Left lobe of liver (tissue), 2 donors: Measurements from ENCODE around the gene BLTP3B. TPM values are rescaled to one million over a fixed set of nuclear protein-coding genes. Genes with fewer than 3 reads are reported as not detected.
"Not testable (repeated sequence)": the region's sequence is repeated elsewhere in the genome, so short reads cannot be mapped to it uniquely, and the experiment has no call there.

ENCODE experiments used
- ATAC-seq: fragments of 200-7000 bp; cut with Tn5 transposase; one replicate; pipeline ENCODE4 v1.9.1; 2020; ENCODE audit warnings: mild to moderate bottlenecking, moderate library complexity
- DNase-seq: peaks from one replicate; pipeline ENCODE4 v3.0.0-alpha.2; 2020; ENCODE audit warnings: low spot score
- total RNA-seq: library from RNA; stranded (reverse); gene quantifications from one replicate; pipeline ENCODE4 v1.2.1, GENCODE V29; 2021
- donor health status: DM: no; HTN: no; CAD: no; lungs with moderate emphysema.
- donor health status: DM: no; HTN: yes; CAD: no.

Gene BLTP3B, protein sequence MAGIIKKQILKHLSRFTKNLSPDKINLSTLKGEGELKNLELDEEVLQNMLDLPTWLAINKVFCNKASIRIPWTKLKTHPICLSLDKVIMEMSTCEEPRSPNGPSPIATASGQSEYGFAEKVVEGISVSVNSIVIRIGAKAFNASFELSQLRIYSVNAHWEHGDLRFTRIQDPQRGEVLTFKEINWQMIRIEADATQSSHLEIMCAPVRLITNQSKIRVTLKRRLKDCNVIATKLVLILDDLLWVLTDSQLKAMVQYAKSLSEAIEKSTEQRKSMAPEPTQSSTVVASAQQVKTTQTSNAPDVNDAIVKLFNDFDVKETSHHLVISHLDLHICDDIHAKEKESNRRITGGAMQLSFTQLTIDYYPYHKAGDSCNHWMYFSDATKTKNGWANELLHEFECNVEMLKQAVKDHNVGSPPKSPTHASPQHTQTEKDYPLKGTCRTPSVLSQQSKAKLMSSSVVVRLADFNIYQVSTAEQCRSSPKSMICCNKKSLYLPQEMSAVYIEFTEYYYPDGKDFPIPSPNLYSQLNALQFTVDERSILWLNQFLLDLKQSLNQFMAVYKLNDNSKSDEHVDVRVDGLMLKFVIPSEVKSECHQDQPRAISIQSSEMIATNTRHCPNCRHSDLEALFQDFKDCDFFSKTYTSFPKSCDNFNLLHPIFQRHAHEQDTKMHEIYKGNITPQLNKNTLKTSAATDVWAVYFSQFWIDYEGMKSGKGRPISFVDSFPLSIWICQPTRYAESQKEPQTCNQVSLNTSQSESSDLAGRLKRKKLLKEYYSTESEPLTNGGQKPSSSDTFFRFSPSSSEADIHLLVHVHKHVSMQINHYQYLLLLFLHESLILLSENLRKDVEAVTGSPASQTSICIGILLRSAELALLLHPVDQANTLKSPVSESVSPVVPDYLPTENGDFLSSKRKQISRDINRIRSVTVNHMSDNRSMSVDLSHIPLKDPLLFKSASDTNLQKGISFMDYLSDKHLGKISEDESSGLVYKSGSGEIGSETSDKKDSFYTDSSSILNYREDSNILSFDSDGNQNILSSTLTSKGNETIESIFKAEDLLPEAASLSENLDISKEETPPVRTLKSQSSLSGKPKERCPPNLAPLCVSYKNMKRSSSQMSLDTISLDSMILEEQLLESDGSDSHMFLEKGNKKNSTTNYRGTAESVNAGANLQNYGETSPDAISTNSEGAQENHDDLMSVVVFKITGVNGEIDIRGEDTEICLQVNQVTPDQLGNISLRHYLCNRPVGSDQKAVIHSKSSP (N-terminal part only)
- total RNA-seq: 28.3 TPM

DNA sequence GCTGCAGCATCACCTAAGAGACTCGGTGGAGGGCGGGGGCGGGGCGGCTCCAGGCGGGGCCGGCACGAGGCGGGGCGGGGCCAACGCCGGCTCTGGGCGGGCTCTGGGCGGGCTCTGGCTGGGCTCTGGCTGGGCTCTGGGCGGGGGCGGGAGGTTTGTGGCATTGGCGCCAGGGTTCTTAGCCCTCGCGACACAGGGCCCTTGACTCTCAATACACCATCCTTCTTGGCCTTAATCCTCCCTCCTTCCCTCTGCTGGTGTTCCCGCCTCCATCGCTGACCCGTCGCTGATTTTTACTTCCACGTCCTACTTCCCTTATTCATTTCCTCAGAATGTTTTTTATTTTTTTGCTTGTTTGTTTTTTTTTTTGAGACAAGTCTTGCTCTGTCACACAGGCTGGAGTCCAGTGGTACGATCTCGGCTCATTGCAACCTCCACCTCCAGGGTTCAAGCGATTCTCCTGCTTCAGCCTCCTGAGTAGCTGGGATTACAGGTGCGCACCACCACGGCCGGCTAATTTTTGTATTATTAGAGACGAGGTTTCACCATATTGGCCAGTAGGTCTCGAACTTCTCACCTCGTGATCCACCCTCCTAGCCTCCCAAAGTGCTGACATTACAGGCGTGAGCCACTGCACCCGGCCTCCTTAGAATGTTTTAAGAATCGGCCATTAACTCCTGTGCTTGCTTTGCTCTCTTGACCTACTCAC lies at the start of gene BLTP3B:
TSS of gene BLTP3B (minus strand) at position 24 of the 709 bp plus-strand sequence. CDS start 239 bp downstream, outside the sequence.
- peak; percentile 92 for ATAC-seq

DNA sequence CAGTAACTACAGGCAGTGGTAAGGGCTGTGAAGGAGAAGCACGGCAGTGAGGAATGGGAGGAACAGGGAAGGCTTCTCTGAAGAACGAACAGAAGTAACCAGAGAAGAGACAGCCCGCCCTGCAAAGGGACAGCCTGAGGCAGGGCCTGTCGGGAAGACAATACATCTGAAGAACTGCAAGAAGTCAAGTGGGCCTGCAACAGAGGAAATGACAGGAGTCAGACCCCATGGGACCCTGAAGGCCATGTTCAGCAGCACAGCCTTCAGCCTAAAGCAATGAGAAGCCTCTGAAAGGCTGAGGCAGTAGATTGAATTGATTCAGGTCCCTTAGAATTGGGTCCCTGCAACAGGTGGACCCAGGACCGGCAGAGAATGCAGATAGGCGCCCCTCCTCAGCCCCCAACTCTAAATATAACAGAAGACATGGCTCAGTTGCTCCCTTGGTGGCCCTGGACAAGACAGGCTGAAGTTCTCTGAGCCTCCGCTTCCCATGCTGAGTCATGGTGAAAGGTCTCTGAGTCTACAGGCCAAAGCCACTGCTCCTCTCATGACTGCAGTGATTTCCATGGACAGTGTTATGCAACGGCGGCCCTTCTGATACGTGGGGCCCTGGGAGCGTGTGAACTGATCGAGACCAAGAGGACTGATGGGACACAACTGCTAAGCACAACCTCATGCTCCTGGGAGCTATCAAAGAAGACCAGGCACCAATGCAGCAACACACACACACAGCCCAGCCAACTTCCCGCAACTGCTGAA lies 47.1 kb upstream of the BLTP3B start:
- DNase-seq (no peak), ATAC-seq (peak; percentile 73)

More for the DNA sequence above, at the start of gene BLTP3B:
- DNase-seq: peak; percentile 94

DNA sequence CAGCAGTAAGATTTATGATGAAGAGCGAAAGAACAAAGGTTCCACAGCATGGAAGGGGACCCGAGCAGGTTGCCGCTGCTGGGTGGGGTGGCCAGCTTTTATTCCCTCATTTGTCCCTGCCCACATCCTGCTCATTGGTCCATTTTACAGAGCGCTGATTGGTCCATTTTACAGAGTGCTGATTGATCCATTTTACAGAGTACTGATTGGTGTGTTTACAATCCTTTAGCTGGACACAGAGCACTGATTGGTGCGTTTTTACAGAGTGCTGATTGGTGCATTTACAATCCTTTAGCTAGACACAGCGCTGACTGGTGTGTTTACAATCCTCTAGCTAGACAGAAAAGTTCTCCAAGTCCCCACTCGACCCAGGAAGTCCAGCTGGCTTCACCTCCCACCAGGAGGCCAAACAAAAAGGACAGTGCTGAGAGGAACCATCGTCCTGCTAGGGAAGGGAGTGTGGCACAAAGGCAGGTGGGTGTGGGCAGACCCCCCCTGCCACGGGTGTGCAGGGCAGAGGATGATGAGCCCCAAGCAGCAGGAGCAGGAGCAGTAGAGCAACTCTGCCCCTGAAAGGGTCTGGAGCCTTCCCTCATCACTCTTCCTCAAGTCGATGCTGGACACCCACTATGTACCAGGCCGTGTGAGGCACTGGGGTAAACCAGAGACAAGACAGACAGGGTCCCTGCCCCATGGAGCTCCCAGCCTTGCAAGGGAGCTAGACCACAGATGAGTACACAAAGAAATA lies 46.4 kb upstream of the BLTP3B start:
- not testable (repeated sequence) for DNase-seq, ATAC-seq

DNA sequence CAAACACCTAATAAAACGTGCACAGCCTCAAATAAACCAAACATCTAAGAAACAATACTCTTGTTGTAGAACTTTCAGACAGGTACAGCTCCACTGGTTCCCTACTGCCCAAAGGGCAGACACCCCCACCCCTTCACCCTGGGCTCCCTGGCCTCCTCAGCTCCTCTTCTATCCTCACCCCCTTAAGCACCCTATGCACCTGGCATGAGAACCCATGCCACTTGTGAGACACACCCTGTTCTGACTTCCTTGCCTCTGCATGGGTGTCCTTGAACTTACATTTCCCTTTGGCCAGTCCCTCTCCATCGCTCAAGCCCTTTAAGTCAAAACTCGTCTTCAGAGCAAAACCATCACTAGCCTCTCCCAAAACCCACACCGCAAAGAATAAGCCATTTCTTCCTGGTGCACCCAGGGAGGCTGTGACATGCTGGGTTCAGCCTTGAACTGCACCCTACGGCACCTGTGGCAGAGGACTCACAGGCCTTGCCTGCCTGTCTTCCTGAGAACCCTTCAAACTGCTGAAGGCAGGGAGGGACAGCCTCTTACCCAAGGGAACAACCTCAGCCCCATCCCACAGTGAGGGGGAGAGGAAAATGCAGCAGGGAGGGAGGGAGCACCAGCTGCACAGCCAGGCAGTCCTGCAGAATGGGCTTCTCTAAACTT lies 45.3 kb upstream of the BLTP3B start:
- DNase-seq (no peak), ATAC-seq (no peak)

DNA sequence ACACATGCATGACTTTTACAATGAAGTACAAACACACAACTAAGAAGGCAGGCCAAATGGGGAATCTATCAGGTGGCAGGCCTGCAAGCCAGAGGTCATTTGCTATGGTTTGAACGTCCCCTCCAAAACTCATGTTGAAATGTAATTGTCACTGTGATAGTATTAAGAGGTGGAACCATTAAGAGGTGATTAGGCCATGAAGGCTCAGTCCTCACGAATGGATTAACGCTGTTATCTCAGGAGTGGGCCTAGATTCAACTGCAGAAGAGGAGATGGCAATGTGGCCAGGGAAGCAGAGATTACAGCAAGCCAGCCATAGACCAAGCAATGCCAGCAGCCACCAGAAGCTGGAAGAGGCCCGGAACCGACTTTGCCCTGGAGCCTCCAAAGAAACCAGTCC lies 44.4 kb upstream of the BLTP3B start:
- DNase-seq (no peak), ATAC-seq (peak; percentile 71)

DNA sequence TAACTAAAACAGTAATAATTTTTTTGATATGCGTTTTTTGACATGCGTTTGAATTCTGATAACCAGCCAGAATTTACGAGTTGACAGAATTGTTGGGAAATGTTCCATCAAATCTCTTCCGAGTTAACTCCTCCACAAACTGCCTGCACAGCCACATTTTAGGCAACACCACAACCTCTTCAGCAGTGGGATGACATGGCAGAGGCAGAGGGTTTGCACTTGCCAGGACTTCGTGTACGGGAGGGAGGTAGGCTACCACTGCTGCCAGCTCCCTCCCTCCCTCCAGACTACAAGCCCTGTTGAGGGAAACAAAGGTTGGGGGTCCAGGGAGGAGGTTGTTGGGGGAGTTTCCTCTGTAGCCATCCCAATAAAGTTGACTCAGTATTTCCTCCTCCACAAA lies 43.4 kb upstream of the BLTP3B start:
- ATAC-seq: peak; percentile 22
- no peak for DNase-seq

DNA sequence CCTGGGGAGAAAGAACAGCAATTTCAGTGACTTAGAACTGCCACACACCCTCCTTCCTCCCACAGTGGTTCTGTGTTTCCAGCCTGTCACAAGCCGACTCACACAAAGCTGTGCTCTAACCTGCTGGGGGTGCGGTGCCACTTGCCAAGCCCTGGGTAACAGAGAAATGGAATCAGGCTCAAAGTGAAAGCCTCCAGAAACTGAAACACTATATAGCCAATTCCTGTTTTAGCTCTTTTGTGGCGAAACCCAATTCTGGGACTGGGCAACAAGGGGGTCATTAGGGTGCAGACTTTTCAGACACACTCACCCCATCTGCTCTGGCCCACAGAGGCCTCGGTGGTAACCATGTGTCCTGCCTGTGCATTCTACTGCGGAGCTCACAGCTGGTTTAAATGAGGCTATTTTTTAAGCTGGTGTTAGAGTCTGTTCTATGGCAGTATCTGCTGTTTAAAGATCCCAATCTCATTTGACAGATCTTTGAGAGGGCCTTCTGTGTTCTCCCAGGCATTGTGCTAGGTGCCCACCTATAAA lies 42.8 kb upstream of the BLTP3B start:
- DNase-seq (no peak), ATAC-seq (peak; percentile 35)

DNA sequence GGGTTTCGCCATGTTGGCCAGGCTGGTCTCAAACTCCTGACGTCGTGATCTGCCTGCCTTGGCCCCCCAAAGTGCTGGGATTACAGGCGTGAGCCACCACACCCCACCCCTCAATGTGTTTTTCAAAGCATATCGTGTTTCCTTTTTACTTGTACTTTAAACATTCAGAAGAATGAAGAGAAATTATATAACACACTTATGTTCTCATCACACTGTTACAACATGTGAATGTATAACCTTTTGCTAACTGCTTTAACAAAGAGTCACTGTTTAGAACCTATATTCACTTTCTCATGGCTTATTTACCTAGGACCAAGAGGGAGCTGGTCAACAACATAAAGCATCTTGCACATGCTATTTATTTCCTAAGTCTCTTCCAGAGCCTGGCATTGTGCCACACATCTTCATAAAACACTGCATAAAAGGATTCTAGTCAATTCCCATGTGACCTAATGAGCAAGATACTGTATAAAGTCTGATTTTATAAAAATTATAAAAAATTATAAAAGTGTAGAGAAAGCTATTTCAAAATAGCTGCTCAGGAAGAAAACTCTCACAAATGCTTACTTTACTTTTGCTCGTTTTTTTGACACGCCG lies 42.0 kb upstream of the BLTP3B start:
- no peak for DNase-seq
- ATAC-seq: no peak

DNA sequence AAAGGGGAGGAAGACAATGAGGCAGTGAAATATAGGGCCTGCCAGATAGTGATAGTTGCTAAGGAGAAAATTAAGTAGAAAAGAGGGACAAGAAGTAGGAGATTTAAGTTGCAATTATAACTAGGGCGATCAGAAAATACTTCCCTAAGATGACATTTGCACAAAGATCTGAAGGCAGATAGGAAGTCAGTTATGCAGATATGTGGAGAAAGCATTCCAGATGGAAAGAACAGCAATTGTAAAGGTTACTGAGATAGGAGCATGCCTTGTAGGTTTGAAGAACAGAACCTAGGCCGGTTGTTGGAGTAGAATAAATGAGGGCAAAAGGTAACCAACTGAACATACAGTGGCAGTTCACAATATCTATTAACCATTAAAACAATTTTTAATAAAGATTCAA lies 36.6 kb upstream of the BLTP3B start:
- DNase-seq: no peak

DNA sequence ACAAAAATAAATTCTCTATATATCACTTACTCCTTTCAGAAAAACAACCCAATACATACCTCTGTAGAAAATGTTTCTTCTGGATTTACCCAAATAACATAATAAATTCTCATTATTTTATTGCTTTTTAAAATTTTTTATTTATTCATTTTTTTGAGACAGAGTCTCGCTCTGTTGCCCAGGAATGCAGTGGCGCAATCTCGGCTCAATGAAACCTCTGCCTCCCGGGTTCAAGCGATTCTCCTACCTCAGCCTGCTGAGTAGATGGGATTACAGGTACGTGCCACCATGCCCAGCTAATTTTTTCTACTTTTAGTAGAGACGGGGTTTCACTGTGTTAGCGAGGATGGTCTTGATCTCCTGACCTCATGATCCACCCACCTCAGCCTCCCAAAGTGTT lies 33.8 kb upstream of the BLTP3B start:
- not testable (repeated sequence) for DNase-seq, ATAC-seq

More for the DNA sequence above, 36.6 kb upstream of the BLTP3B start:
- no peak for ATAC-seq

DNA sequence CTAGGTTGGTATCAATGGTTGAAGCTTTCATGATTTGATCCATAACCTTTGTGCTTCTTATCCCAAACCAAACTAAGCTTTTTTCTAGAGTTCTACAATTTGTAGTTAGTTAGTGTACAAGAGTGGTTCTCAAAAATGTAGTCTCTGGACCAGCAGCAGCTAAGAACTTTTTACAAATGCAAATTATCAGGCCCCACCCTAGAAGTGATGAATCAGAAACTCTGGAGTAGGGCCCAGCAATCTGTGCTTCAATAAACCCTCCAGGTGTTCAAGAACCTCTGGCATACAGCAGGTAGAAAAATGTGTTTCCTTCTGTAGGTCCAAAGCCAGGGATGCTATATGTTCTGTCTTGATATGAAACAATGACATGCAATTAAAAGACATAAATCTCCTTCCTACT lies 31.8 kb upstream of the BLTP3B start:
- DNase-seq (no peak), ATAC-seq (no peak)

DNA sequence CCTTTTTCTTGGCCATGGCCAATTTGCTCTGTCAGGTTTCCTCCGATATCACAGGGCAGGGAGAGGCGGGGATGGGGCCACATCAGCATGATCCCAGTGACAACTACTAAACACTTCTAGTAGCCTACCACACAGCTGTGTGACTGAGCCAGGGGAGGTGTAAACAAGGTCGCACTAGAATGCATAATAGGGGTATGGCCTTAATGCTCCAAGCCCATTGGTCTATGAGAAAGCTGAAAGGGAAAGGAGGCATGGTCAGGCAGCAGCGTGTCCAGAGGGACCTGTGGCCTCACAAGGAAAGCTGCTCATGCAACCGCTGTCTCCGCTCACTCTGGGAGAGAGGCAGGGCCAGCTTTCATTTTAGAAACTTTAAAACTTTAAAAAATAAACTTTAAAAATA lies 30.4 kb upstream of the BLTP3B start:
- DNase-seq: no peak
- no peak for ATAC-seq

DNA sequence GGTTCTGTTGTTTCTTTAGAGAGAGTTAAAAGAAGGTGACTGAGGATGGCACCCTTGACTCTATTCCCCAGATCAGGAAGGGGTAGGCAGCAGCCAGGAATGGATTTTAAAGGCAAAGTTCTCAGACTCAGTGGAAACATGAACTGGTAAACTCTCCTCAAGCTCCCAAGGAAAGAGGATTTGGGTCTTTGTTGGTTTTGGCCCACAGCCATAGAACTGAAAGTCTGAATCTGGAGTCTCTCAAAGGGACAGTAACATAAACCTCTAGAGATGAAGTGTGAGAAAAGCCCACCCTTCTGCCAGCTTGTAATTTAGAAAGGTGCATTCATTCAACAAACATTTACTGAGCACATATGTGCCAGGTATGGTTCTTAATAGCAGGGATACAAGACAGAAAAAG lies 28.6 kb upstream of the BLTP3B start:
- ATAC-seq: no peak

DNA sequence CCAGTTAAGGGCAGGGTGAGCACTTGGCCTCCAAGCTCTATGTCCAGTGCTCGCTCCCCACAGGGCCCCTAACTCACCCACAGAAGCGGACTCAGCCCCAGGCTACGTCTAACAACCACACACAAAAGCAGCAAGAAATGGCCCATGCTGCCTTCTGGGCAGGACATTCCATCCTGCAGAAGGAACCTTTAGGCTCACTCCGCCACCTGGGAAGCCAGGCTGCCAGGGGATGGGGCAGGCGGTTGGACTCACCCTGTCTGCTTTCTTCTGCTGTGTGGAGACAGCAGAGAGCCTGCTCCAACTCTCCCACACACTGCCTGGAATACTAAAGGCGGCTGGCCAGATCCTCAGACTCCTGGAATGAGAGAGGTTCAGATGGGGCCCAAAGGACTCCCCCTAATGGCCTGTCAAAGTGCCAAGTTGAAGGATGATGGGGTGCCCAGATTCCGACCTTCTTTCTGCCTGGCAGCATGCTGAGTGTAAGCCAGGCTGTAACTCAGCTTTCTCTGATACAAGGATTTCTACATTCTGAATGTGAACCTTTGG lies 27.7 kb upstream of the BLTP3B start:
- ATAC-seq (no peak), DNase-seq (no peak)

More for the DNA sequence above, 28.6 kb upstream of the BLTP3B start:
- DNase-seq: no peak

DNA sequence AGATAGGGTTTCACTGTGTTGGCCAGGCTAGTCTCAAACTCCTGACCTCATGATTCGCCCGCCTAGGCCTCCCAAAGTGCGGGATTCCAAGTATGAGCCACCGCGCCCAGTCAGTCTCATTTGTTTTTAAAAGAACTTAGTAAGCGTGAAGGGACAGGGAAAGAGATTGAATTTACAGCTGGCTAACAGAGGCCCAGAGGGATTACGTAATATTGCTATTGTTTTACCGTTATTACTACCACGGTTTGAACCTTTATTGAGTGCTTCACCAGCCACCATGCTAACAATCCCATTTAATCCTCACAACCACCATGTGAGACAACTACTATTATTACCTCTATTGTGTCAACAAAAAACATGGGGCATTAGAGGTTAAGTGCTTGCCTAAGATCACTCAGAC lies 26.7 kb upstream of the BLTP3B start:
- DNase-seq (no peak), ATAC-seq (no peak)

DNA sequence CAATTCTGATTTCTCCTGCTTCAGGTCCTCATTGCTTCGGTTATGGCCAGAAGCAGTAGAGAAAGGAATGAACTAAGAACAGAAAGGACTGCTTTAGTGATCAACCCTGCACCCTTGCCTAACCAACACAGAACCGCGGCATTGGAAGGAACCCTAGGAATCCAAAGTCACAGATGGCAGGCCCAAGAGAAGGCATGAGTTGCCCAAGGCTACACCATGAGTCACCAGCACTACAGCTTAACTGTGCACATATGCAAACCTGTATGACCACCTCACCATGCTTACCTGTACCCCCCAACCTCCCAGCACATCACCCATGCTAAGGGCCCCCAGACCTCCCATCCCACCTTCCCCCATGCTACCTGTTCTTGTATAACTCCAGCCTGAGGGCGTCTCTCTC lies 25.9 kb upstream of the BLTP3B start:
- no peak for ATAC-seq
- no peak for DNase-seq

DNA sequence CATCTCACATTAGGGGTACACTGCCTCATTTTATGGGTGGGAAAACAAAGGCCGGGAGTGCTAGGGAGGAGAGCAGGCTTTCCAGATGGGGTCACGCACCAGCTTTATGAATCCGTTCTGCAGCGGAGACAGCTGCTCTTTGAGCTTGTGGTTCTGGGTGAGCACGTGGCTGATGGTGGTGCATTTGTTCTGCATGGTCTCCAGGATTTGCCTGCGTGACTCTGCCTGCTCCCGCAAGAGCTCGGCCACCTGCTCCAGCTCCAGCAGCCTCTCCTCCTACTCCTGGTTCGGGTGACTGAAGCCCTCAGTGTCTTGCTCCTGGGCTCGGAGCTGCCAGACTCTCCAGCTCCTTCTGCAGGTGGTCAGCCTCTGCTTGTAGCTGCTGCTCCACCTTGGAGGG lies 23.6 kb upstream of the BLTP3B start:
- no peak for ATAC-seq
- DNase-seq: no peak
